SK-N-SH (cell line): ENCODE results near the gene TRIM65. TPM values are rescaled to one million over a fixed set of nuclear protein-coding genes. Genes with fewer than 3 reads are reported as not detected.

Experiments
- CTCF ChIA-PET: fragments of 300-600, 350-600 bp; formaldehyde crosslinking; extraction: SDS; loops from one replicate; lab custom pipeline; 2021; lab: Yijun Ruan, JAX
- POLR2A ChIA-PET: fragments of 350-600 bp; sonication (Branson Sonifier 250); formaldehyde crosslinking; extraction: SDS; loops from one replicate; lab custom pipeline; 2020; ENCODE audit warnings: antibody characterized with exemption, inconsistent platforms; lab: Yijun Ruan, JAX
- DNase-seq: peaks from one replicate; pipeline ENCODE4 v3.0.0; 2012
- H2AFZ ChIP-seq: fragments of 200-600 bp; sonication (generic); 2 replicates; pipeline ENCODE4 v1.8.1; 2016; ENCODE audit warnings: antibody characterized with exemption, mild to moderate bottlenecking, low read depth
- H3F3A ChIP-seq: fragments of 200-600 bp; sonication (generic); replicated peaks from 2 replicates; pipeline ENCODE3; 2016; ENCODE audit warnings: antibody characterized with exemption, mild to moderate bottlenecking; ENCODE audit not compliant: insufficient read depth
- H3K27ac ChIP-seq, 2 experiments: fragments of 200-500 bp in 1 of 2; fragments of 200-600 bp in 1 of 2; sonication (Bioruptor generic) in 1 of 2; sonication (generic), shearing (Covaris generic) in 1 of 2; 2 replicates each; pipeline versions ENCODE4 v1.5.1 to v1.6.1; 2014 to 2016; ENCODE audit warnings: low read depth in 2 of 2, inconsistent platforms in 1 of 2, low read length in 1 of 2, mild to moderate bottlenecking in 1 of 2, mixed read lengths in 1 of 2
- H3K27me3 ChIP-seq: fragments of 200-600 bp; sonication (generic), shearing (Covaris generic); 2 replicates; pipeline ENCODE4 v1.6.1; 2016; ENCODE audit warnings: mixed run types; ENCODE audit not compliant: insufficient read depth
- H3K36me3 ChIP-seq, 2 experiments: fragments of 200-500 bp in 1 of 2; fragments of 200-600 bp in 1 of 2; sonication (Bioruptor generic) in 1 of 2; sonication (generic) in 1 of 2; replicated peaks in 1 of 2; 2 replicates each; pipeline versions ENCODE3 to v1.5.1; 2014 to 2016; ENCODE audit warnings: low read length in 1 of 2, mild to moderate bottlenecking in 1 of 2; ENCODE audit not compliant: insufficient read depth in 2 of 2, control insufficient read depth in 1 of 2
- H3K4me1 ChIP-seq, 2 experiments: fragments of 200-500 bp in 1 of 2; fragments of 200-600 bp in 1 of 2; sonication (Bioruptor generic) in 1 of 2; sonication (generic), shearing (Covaris generic) in 1 of 2; 2 replicates each; pipeline versions ENCODE4 v1.5.1 to v1.6.1; 2014 to 2016; ENCODE audit warnings: low read depth in 1 of 2, low read length in 1 of 2, mixed run types in 1 of 2; ENCODE audit not compliant: insufficient read depth in 2 of 2, control insufficient read depth in 1 of 2
- H3K4me2 ChIP-seq: fragments of 200-600 bp; sonication (generic), shearing (Covaris generic); 2 replicates; pipeline ENCODE4 v1.6.1; 2017; ENCODE audit warnings: mixed run types
- H3K4me3 ChIP-seq, 2 experiments: fragments of 200-500 bp in 1 of 2; fragments of 200-600 bp in 1 of 2; sonication (Bioruptor generic) in 1 of 2; sonication (generic), shearing (Covaris generic) in 1 of 2; 2 replicates each; pipeline versions ENCODE4 v1.5.1 to v1.8.1; 2014 to 2016; ENCODE audit warnings: low read depth in 2 of 2, inconsistent platforms in 1 of 2, low read length in 1 of 2, mild to moderate bottlenecking in 1 of 2, mixed read lengths in 1 of 2, moderate library complexity in 1 of 2
- H3K79me2 ChIP-seq: fragments of 200-600 bp; sonication (generic); 2 replicates; pipeline ENCODE4 v1.8.1; 2017; ENCODE audit warnings: mild to moderate bottlenecking; ENCODE audit not compliant: insufficient read depth
- H3K9ac ChIP-seq: fragments of 200-600 bp; sonication (generic); 2 replicates; pipeline ENCODE4 v1.6.1; 2017; ENCODE audit warnings: mixed run types
- H3K9me2 ChIP-seq: fragments of 200-600 bp; sonication (generic); 2 replicates; pipeline ENCODE4 v1.6.1; 2017; ENCODE audit warnings: mixed run types
- H3K9me3 ChIP-seq: fragments of 200-600 bp; sonication (generic); 2 replicates; pipeline ENCODE4 v1.6.1; 2017; ENCODE audit warnings: mixed run types, mild to moderate bottlenecking, moderate library complexity
- H4K20me1 ChIP-seq: fragments of 200-600 bp; sonication (generic); 2 replicates; pipeline ENCODE4 v1.6.1; 2017; ENCODE audit warnings: mild to moderate bottlenecking, mixed run types; ENCODE audit not compliant: insufficient read depth
- CHD2 ChIP-seq: fragments of 150-350 bp; IDR thresholded peaks from 2 replicates; pipeline ENCODE4 v1.6.1; 2018; ENCODE audit warnings: low read length; ENCODE audit not compliant: partially characterized antibody
- CTCF ChIP-seq: fragments of 200-600 bp; sonication (generic); IDR thresholded peaks from 2 replicates; pipeline ENCODE4 v1.6.1; 2017; ENCODE audit warnings: antibody characterized with exemption, mild to moderate bottlenecking, moderate library complexity
- ELF1 ChIP-seq: IDR thresholded peaks from 2 replicates; pipeline ENCODE4 v1.4.0; 2012
- EZH2phosphoT487 ChIP-seq: fragments of 200-600 bp; sonication (generic); IDR thresholded peaks from 2 replicates; pipeline ENCODE4 v1.6.1; 2017; ENCODE audit warnings: low read depth, mixed run types, mild to moderate bottlenecking, antibody characterized with exemption, moderate library complexity, borderline replicate concordance
- FOXM1 ChIP-seq: IDR thresholded peaks from 2 replicates; pipeline ENCODE4 v1.4.0; 2012; ENCODE audit warnings: low read depth, mild to moderate bottlenecking
- NRF1 ChIP-seq: IDR thresholded peaks from 2 replicates; pipeline ENCODE4 v1.6.1; 2012; ENCODE audit warnings: low read depth, mild to moderate bottlenecking, low read length
- PBX3 ChIP-seq: IDR thresholded peaks from 2 replicates; pipeline ENCODE4; 2012
- POLR2AphosphoS5 ChIP-seq: IDR thresholded peaks from 2 replicates; pipeline ENCODE4 v1.6.1; 2012; ENCODE audit warnings: low read depth, low read length
- RAD21 ChIP-seq: IDR thresholded peaks from 2 replicates; pipeline ENCODE4 v1.6.1; 2012; ENCODE audit warnings: mild to moderate bottlenecking, low read length
- RCOR1 ChIP-seq: fragments of 150-350 bp; IDR thresholded peaks from 2 replicates; pipeline ENCODE4 v1.6.1; 2017; ENCODE audit warnings: antibody characterized with exemption, low read length
- REST ChIP-seq: IDR thresholded peaks from 2 replicates; pipeline ENCODE4 v1.6.1; 2012; ENCODE audit warnings: mild to moderate bottlenecking, low read depth, low read length, moderate library complexity
- SIN3A ChIP-seq: IDR thresholded peaks from 2 replicates; pipeline ENCODE4 v1.6.1; 2012; ENCODE audit warnings: low read depth, mild to moderate bottlenecking, low read length, moderate library complexity, borderline replicate concordance
- SMC3 ChIP-seq: IDR thresholded peaks from 2 replicates; pipeline ENCODE4 v1.6.1; 2012; ENCODE audit warnings: low read depth, low read length, improper control_type of control experiment
- TAF1 ChIP-seq: IDR thresholded peaks from 2 replicates; pipeline ENCODE4 v1.6.1; 2012; ENCODE audit warnings: low read depth, mild to moderate bottlenecking, low read length, moderate library complexity, borderline replicate concordance
- TCF12 ChIP-seq: IDR thresholded peaks from 2 replicates; pipeline ENCODE4 v1.4.0; 2012
- USF1 ChIP-seq: IDR thresholded peaks from 2 replicates; pipeline ENCODE4 v1.4.0; 2012; ENCODE audit warnings: low read depth, borderline replicate concordance
- WGBS: methylation state at CpG from one replicate; pipeline ENCODE4 v1.1.6; 2017; ENCODE audit warnings: low lambda C conversion rate; 5-methylcytosine and 5-hydroxymethylcytosine counted together
- polyA plus RNA-seq, 3 experiments: library from polyadenylated mRNA; depleted of rRNA; stranded (reverse); fragments of >200 nt; gene quantifications; 2 replicates each; pipeline ENCODE4 v1.2.3, GENCODE V29; 2012

The TRIM65 gene
- polyA plus RNA-seq, 1 of the 3 experiments (the other 2 are of a cell fraction) = 13.1 TPM

GRCh38 chr17:75920045-75920560 lies 23.4 kb upstream of the TRIM65 start (continued):
- TF ChIP-seq FOXM1 = no peak
- TF ChIP-seq, all 33 proteins: peak for 0

- H2AFZ ChIP-seq = no peak overlapping the region
- no peak overlapping the region for H3K9ac ChIP-seq
- H3K27ac ChIP-seq = no peak overlapping the region
- H4K20me1 ChIP-seq = no peaks in the 10 kb centered on the region
- ChIA-PET CTCF (interaction anchor here (0.8 to 5.3 kb wide), 8 partner anchors 9 to 95 kb away, joined by 3 to 28 read pairs (median 6); partner anchors contain the start of genes ACOX1, MRPL38 and TEN1), POLR2A (interaction anchor here (0.7 to 1.2 kb wide), 3 partner anchors 14 to 143 kb away, joined by 3 read pairs; no protein-coding TSS in a partner anchor)
- no peaks in the 10 kb centered on the region for H3K79me2 ChIP-seq
- no peaks in the 10 kb centered on the region for H3K9me3 ChIP-seq
- H3K4me3 ChIP-seq = no peak overlapping the region
- H3K9me2 ChIP-seq = no peaks in the 10 kb centered on the region
- no peak for DNase-seq
- no peaks in the 10 kb centered on the region for H3F3A ChIP-seq
- TF ChIP-seq POLR2AphosphoS5 (no peak), RCOR1 (no peak), NRF1 (no peak)
- WGBS = 96% methylated on average over 22 of the region's 22 CpGs
- peaks cover 0 to 8% of the 10 kb centered on the region in 2 experiments for H3K36me3 ChIP-seq
- no peaks in the 10 kb centered on the region for H3K27me3 ChIP-seq
- no peaks in the 10 kb centered on the region for H3K4me1 ChIP-seq
- no peak overlapping the region for H3K4me2 ChIP-seq
Observed at GRCh38 chr17:75919611-75920010, 22.9 kb upstream of the TRIM65 start.

- POLR2A ChIA-PET = interaction anchor here (0.5 kb wide), 1 partner anchor 11 kb away, joined by 3 read pairs; no protein-coding TSS in a partner anchor
- CTCF ChIA-PET = interaction anchor here (0.9 to 5.3 kb wide), 5 partner anchors 8 to 87 kb away, joined by 3 to 28 read pairs (median 10); partner anchors contain the start of gene MRPL38
- TF ChIP-seq TAF1 (no peak), CHD2 (no peak), EZH2phosphoT487 (no peak), TCF12 (no peak), SIN3A (no peak), RCOR1 (no peak), NRF1 (no peak), POLR2AphosphoS5 (no peak), REST (no peak), SMC3 (no peak), PBX3 (no peak), ELF1 (no peak), CTCF (no peak), RAD21 (no peak), USF1 (no peak)
Observed at GRCh38 chr17:75917917-75918445, 21.2 kb upstream of the TRIM65 start.

More at GRCh38 chr17:75917917-75918445, 21.2 kb upstream of the TRIM65 start:
- Histone ChIP-seq H3K9ac (no peak overlapping the region), H2AFZ (no peak overlapping the region), H4K20me1 (no peaks in the 10 kb centered on the region), H3K36me3 (peaks cover 4 to 7% of the 10 kb centered on the region in 2 experiments), H3K4me1 (no peaks in the 10 kb centered on the region), H3K27ac (no peak overlapping the region), H3K4me2 (no peak overlapping the region), H3K27me3 (no peaks in the 10 kb centered on the region), H3F3A (no peaks in the 10 kb centered on the region), H3K9me3 (no peaks in the 10 kb centered on the region), H3K4me3 (no peak overlapping the region), H3K9me2 (no peaks in the 10 kb centered on the region), H3K79me2 (no peaks in the 10 kb centered on the region)
- DNase-seq = no peak
- 96% methylated on average over 29 of the region's 31 CpGs for WGBS
